ENCODE results near the gene CTIF.

Gene CTIF

DNA sequence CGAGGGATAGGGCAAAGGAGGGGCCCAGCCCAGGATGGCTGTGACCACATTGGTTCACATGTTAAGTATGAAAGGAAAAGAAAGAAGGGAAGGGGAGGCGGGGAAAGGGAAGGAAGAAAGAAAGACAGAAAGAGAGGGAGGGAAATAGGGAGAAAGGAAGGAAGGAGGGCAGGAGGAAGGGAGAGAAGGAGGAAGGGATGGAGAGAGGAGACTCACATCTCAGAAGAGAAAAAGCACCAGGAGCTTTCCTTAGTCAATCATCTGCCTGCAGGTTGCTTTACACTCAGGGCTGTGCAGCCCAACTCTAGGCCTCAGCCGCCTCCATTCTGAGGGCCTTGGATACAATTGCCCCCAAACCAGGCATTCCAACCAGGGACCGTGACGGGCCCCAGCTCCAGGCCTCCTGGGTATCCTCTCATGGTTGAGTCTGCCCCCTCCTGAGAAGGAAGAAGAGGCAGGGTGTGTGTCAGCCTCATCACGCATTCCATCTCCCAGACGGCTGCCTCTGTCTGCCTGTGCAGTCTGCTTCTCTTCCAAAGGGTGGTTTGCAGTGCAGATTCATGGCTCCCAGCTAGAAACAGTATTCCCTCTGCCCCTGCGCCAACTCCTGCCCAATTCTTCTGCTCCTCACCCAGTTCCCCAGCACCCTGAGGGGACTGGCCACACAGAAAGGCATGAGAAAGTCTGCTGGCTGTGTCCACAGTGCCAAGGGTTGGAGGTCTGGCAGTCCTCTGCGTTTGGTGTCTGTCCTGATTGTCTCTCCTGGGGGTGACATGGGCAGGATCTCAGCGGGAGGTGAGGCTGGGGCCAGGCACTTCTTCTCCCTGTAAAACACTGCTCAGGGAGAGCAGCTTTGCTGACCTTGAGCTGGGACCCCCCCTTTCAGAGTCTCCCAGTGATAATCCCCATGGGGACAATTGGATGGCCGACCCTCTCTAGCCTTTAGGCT lies 248.6 kb downstream of the CTIF start:
- no peak for TF ChIP-seq CTCF (IDR thresholded peaks at IDR 0.05; ENCODE audit: insufficient read depth, missing control alignments)
- DNase-seq (ENCODE audit: insufficient read length, low spot score) = no peak
- no peak for FAIRE-seq

GRCh38 chr18:48788373-48788772 lies 249.5 kb downstream of the CTIF start:
- no peak for TF ChIP-seq CTCF (IDR thresholded peaks at IDR 0.05; ENCODE audit: insufficient read depth, missing control alignments)
- no peak for DNase-seq (ENCODE audit: insufficient read length, low spot score)
- FAIRE-seq = no peak

GRCh38 chr18:48789259-48789812 lies 250.5 kb downstream of the CTIF start:
- TF ChIP-seq CTCF (IDR thresholded peaks at IDR 0.05; ENCODE audit: insufficient read depth, missing control alignments) = no peak
- DNase-seq (ENCODE audit: insufficient read length, low spot score) = no peak
- no peak for FAIRE-seq

- DNase-seq (ENCODE audit: insufficient read length, low spot score) (no peak), FAIRE-seq (no peak)
- TF ChIP-seq CTCF (IDR thresholded peaks at IDR 0.05; ENCODE audit: insufficient read depth, missing control alignments) = no peak
Measured at GRCh38 chr18:48790226-48790863, 251.5 kb downstream of the CTIF start.

- DNase-seq (ENCODE audit: insufficient read length, low spot score) (no peak), FAIRE-seq (no peak)
- no peak for TF ChIP-seq CTCF (IDR thresholded peaks at IDR 0.05; ENCODE audit: insufficient read depth, missing control alignments)
Measured at GRCh38 chr18:48790869-48791635, 252.2 kb downstream of the CTIF start.

DNA sequence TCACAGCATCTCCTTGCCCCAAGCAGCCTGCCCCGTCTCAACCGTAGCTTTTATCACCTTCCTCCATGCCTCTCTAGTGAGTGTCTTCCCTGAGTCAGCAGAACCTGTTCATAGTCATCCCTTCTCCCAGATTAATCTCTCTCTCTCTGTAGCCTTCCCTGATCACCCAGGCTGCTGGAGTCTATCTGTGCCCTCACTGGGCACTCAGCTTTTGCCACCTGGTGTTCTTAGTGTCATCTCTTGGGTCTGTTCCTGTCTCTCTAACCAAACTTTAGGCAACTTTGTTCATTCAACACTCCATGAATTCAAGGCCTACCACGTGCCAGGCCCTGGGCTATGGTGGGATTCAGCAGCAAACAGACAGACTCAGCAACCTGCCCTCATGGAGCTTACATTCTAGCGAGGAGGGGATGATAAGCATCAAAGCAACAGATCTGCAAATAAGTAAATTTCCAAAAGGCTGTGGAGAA lies 252.8 kb downstream of the CTIF start:
- TF ChIP-seq CTCF (IDR thresholded peaks at IDR 0.05; ENCODE audit: insufficient read depth, missing control alignments) = no peak
- DNase-seq (ENCODE audit: insufficient read length, low spot score) = no peak
- no peak for FAIRE-seq
